ENCODE measurements around the gene GPR85.

GRCh38 chr7:113045379-113045778, 41.2 kb downstream of the GPR85 start:
- TF ChIP-seq CTCF (IDR thresholded peaks at IDR 0.05) (no peak), POLR2AphosphoS5 (IDR thresholded peaks at IDR 0.05) (no peak)

Measured in upper lobe of left lung (tissue), 4 donors.